HG03469 (cell line): ENCODE data around the gene KIR3DL2.
"Not testable (repeated sequence)": the region's sequence is repeated elsewhere in the genome, so short reads cannot be mapped to it uniquely, and the experiment has no call there.

Experiments
- ATAC-seq: cut with Tn5 transposase; IDR thresholded peaks from one replicate; pipeline ENCODE4 v1.9.1; 2021; ENCODE audit warnings: mild to moderate bottlenecking, moderate library complexity, moderate number of reproducible peaks; ENCODE audit not compliant: unreplicated experiment

KIR3DL2 gene

DNA sequence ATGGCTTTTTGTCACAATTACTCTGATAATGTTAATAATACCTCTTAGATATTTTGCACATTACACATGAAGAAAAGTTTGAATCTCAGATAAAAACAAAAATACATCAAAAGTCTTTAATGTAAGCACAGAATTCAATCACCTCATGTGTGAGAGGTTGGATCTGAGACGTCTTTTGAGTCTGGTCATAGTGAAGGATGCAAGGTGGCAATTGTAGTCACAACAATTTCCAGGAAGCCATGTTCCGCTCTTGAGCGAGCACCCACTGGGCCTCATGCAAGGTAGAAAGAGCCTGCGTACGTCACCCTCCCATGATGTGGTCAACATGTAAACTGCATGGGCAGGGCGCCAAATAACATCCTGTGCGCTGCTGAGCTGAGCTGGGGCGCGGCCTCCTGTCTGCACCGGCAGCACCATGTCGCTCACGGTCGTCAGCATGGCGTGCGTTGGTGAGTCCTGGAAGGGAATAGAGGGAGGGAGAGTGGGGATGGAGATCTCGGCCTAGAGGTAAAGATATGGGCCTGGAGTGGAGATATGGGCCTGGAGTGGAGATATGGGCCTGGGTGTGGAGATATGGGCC lies at the start of gene KIR3DL2:
KIR3DL2 (plus strand) TSS at position 383 of the 580 bp plus-strand sequence; CDS start at position 416, 33 bp downstream.
- ATAC-seq: not testable (repeated sequence)

DNA sequence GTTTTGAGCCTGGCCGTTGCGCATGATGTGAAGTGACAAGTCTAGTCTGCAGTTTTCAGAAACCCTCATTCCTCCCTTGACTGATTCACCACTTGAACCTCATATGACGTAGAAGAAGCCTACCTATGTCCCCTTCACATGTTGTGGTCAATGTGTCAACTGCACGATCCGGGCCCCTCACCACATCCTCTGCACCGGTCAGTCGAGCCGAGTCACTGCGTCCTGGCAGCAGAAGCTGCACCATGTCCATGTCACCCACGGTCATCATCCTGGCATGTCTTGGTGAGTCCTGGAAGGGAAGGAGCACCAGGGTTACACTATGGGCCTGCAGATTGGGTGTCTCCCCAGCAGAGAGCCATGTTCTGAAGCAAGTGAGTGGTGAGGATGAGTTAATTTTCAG lies 46.8 kb upstream of the KIR3DL2 start, which contains the start of gene KIR2DL4:
KIR2DL4 (plus strand) TSS at position 201 of the 400 bp plus-strand sequence; CDS start at position 243, 42 bp downstream.
- ATAC-seq: no peak

DNA sequence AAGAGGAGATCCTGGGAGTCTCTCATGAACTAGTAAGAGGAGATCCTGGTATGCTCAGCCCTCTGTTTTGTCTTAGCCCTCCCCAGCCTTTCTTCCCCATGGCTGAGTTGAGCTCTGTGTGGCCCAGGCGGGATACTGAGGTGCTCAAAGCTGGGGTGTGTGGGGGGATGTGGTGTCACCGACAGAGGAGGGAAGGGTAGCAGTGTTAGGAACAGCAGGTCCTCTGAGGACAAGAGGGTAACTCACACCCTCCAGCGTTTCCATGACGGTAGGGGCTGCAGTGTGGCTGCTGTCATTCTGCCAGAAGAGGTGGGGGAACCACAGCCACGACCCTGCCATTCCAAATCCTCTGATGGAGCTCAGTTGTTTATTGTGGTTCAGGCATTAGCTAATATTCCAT lies 46.1 kb upstream of the KIR3DL2 start:
- ATAC-seq: no peak

DNA sequence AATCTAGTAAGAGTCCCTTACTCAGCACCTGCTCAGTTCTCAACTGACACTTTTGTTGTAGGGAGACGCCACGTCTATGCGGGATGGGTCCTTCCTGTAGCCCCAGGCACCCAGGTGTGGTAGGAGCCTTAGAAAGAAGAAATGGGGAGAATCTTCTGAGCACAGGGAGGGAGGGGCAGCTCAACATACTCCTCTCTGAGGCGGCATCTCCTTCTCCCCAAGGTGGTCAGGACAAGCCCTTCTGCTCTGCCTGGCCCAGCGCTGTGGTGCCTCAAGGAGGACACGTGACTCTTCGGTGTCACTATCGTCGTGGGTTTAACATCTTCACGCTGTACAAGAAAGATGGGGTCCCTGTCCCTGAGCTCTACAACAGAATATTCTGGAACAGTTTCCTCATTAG lies 45.7 kb upstream of the KIR3DL2 start:
- ATAC-seq: no peak

DNA sequence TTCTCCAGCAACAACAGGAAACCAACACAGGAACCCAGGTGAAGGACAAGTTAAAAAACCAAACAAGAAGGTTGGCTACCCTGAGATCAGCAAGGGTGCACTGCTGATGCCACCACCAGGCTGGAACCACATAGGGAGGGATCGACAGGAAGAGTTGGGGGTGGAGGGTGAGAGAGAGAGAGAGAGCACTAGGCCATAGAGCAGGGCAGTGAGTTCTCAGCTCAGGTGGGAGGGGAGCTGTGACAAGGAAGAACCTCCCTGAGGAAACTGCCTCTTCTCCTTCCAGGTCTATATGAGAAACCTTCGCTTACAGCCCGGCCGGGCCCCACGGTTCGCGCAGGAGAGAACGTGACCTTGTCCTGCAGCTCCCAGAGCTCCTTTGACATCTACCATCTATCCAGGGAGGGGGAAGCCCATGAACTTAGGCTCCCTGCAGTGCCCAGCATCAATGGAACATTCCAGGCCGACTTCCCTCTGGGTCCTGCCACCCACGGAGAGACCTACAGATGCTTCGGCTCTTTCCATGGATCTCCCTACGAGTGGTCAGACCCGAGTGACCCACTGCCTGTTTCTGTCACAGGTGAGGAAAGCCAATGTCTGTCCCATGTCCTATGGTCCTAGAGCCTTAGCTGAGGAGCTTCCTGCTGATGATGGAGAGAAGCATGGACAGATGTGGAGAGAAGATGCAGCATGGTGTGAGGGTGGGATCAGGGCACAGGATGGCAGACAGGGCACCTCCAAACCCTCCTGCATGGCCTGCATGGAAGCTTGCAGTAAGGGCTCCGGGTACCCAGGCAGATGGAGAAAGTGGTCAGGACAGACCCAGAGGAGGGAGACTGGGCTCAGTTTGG lies 44.4 kb upstream of the KIR3DL2 start:
- ATAC-seq: no peak

DNA sequence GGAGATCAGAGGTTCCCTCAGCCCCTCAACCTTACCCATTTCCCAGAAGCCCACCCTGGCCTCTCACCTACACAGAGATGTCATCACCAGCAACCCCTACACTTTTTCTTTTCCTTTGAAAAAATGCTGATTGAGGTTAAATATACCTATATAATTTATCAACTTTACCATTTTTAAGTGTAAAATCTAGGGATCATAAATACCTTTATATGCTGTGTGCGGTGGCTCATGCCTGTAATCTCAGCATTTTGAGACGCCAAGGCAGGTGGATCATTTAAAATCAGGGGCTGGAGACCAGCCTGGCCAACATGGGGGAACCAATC lies 43.8 kb upstream of the KIR3DL2 start:
- no peak for ATAC-seq

DNA sequence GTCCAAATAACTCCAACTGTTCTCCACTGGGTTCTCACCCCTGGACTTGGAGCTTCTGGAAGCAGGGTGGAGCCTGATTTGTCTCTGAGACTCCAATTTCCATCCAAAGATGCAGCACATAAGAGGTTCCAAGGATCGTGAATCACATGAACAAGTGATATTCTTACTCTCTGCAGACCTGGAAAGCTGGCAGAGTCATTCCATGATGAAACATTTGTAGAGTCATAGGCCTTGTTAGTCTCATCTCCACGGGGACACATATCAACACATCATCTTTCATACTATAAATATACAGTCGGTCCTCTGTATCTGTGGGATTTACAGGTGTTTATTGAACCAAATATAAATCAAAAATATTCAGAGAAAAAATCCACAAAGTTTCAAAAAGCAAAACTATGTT lies 35.7 kb upstream of the KIR3DL2 start:
- ATAC-seq: not testable (repeated sequence)

DNA sequence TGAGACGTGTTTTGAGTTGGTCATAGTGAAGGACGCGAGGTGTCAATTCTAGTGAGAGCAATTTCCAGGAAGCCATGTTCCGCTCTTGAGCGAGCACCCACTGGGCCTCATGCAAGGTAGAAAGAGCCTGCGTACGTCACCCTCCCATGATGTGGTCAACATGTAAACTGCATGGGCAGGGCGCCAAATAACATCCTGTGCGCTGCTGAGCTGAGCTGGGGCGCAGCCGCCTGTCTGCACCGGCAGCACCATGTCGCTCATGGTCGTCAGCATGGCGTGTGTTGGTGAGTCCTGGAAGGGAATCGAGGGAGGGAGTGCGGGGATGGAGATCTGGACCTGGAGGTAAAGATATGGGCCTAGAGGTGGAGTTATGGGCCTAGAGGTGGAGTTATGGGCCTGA lies 34.0 kb upstream of the KIR3DL2 start, which contains the start of gene KIR3DL1:
KIR3DL1 (plus strand) TSS at position 218 of the 400 bp plus-strand sequence.
- not testable (repeated sequence) for ATAC-seq

DNA sequence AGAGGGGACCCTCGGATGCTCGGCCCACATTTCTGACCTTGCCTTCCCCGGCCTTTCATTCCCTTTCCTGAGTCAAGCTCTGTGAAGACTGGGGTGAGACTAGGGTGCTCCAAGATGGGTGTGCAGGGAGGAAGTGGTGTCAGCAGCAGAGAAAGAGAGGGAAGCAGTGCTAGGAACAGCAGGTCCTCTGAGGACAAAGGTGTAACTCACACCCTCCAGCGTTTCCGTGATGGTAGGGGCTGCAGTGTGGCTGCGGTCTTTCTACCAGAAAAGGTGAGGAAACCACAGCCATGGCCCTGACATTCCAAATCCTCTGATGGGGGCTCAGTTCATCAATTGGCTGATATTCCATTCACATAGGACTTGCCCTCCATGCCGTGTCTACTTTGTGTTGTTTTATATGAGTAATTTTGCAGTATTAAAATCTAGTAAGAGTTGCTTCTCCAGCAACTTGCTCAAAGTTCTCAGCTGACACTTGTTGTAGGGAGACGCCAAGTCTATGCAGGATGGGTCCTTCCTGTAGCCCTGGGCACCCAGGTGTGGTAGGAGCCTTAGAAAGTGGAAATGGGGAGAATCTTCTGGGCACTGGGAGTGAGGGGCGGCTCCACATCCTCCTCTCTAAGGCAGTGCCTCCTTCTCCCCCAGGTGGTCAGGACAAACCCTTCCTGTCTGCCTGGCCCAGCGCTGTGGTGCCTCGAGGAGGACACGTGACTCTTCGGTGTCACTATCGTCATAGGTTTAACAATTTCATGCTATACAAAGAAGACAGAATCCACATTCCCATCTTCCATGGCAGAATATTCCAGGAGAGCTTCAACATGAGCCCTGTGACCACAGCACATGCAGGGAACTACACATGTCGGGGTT lies 32.3 kb upstream of the KIR3DL2 start:
- no peak for ATAC-seq

DNA sequence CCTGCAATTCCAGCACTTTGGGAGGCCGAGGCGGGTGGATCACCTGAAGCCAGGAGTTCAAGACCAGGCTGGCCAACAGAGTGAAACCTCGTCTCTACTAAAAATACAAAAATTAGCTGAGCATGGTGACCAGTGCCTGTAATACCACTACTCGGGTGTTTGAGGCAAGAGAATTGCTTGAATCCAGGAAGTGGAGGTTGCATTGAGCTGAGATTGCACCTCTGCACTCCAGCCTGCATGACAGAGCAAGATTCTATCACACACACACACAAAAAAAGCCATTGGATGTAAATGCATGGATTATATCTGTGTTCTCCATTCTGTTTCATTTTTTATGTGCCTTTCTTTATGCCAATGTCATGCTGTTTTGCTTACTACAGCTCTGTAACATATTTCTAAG lies 25.8 kb upstream of the KIR3DL2 start:
- ATAC-seq: not testable (repeated sequence)

DNA sequence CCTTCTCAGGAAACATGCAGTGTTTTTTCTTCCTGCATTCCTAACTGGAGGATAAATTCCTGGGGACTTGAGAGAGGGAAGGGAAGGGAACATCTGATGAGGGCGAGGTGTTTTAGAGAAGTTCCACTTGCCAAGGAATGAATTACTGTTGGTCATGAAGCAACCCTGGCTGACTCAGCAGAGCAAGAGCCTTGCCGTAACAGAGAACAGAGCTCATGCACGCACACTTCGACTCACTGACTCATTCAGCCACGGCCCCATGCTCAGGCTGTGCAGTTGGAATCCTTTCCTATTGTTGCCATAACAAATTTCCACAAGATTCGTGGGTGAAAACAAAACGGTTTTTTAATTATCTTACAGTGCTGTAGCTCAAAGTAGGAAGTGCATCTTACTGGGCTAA lies 24.9 kb upstream of the KIR3DL2 start:
- not testable (repeated sequence) for ATAC-seq

DNA sequence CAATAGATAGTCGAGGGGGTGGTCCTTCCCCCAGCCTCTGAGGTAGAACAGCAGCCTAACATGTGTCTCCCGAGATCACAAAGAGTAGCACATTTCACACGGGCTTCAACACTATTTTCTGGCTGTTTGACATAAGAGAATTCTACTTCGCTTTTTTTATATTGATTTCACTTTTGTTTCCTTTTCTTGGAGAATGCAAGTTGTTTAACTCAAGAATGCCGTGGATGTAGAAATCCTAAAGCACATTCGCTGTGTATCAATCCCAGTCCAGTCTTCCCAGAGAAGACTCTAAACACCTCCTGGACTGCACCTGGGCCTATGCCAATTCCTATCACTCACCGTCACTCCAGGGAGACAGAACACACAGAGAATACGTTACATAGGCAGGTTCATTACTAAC lies 22.2 kb upstream of the KIR3DL2 start:
- ATAC-seq: not testable (repeated sequence)

DNA sequence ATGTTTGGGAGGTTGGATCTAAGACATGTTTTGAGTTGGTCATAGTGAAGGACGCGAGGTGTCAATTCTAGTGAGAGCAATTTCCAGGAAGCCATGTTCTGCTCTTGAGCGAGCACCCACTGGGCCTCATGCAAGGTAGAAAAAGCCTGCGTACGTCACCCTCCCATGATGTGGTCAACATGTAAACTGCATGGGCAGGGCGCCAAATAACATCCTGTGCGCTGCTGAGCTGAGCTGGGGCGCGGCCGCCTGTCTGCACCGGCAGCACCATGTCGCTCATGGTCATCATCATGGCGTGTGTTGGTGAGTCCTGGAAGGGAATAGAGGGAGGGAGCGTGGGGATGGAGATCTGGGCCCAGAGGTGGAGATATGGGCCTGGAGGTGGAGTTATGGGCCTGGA lies 17.7 kb upstream of the KIR3DL2 start, which contains the start of gene KIR2DS4:
KIR2DS4 (plus strand) TSS at position 181 of the 400 bp plus-strand sequence.
- not testable (repeated sequence) for ATAC-seq

DNA sequence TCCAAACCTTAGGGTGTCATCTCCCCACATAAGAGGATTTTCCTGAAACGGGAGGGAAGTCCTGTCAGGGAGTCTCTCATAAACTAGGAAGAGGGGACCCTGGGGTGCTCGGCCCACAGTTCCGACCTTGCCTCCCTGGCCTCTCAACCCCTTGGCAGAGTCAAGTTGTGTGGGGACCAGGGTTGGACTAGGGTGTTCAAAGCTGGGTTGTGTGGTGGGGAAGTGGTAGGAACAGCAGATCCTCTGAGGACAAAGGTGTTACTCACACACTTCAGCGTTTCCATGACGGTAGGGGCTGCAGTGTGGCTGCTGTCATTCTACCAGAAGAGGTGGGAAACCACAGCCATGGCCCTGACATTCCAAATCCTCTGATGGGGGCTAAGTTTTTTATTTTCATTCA lies 15.1 kb upstream of the KIR3DL2 start:
- ATAC-seq: not testable (repeated sequence)

DNA sequence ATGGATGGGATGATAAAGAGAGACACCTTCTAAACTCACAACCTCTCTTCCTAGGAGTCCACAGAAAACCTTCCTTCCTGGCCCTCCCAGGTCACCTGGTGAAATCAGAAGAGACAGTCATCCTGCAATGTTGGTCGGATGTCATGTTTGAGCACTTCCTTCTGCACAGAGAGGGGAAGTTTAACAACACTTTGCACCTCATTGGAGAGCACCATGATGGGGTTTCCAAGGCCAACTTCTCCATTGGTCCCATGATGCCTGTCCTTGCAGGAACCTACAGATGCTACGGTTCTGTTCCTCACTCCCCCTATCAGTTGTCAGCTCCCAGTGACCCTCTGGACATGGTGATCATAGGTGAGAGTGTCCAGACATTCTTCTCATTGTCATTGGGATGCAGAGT lies 12.7 kb upstream of the KIR3DL2 start:
- not testable (repeated sequence) for ATAC-seq

DNA sequence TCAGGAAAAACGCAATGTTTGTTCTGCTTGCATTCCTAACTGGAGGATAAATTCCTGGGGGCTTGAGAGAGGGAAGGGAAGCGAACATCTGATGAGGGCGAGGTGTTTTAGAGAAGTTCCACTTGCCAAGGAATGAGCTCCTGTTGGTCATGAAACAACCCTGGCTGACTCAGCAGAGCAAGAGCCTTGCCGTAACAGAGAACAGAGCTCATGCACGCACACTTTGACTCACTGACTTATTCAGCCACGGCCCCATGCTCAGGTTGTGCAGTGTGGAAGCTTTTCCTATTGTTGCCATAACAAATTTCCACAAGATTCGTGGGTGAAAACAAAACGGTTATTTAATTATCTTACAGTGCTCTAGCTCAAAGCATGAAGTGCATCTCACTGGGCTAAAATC lies 7.1 kb upstream of the KIR3DL2 start:
- ATAC-seq: not testable (repeated sequence)

DNA sequence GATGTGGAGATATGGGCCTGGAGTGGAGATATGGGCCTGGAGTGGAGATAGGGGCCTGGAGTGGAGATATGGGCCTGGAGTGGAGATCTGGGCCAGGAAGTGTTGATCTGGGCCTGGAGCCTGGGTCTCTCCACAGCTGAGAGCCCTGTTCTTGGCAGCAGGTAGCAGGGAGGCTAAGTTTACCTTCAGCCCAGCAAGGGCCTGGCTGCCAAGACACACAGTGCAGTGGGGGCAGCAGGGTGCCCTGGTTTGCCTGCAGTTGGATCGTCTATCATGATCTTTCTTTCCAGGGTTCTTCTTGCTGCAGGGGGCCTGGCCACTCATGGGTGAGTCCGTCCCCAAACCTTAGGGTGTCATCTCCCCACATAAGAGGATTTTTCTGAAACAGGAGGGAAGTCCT lies 687 bp downstream of the KIR3DL2 start:
- no peak for ATAC-seq

DNA sequence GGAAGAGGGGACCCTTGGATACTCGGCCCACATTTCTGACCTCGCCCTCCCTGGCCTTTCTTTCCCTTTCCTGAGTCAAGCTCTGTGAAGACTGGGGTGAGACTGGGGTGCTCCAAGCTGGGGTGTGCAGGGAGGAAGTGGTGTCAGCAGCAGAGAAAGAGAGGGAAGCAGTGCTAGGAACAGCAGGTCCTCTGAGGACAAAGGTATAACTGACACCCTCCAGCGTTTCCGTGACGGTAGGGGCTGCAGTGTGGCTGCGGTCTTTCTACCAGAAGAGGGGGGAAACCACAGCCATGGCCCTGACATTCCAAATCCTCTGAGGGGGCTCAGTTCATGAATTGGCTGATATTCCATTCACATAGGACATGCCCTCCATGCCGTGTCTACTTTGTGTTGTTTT lies 1.1 kb downstream of the KIR3DL2 start:
- ATAC-seq: no peak

DNA sequence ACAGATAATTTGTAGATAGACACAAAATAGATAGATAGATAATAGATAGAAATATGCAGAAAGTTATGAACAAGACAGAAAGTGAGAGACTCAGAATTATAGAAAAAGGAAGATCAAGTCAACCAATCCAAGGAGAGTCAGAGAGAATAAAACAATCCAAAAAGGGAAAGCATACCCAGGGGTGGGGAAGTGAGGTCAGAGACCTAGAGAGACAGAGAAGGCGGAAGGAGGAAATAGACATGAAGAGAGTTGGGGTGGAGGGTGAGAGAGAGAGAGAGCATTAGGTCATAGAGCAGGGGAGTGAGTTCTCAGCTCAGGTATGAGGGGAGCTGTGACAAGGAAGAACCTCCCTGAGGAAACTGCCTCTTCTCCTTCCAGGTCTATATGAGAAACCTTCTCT lies 5.0 kb downstream of the KIR3DL2 start:
- ATAC-seq: not testable (repeated sequence)

DNA sequence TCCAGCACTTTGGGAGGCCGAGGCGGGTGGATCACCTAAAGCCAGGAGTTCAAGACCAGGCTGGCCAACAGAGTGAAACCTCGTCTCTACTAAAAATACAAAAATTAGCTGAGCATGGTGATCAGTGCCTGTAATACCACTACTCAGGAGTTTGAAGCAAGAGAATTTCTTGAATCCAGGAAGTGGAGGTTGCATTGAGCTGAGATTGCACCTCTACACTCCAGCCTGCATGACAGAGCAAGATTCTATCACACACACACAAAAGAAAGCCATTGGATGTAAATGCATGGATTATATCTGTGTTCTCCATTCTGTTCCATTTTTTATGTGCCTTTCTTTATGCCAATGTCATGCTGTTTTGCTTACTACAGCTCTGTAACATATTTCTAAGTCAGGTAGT lies 8.2 kb downstream of the KIR3DL2 start:
- ATAC-seq: not testable (repeated sequence)

DNA sequence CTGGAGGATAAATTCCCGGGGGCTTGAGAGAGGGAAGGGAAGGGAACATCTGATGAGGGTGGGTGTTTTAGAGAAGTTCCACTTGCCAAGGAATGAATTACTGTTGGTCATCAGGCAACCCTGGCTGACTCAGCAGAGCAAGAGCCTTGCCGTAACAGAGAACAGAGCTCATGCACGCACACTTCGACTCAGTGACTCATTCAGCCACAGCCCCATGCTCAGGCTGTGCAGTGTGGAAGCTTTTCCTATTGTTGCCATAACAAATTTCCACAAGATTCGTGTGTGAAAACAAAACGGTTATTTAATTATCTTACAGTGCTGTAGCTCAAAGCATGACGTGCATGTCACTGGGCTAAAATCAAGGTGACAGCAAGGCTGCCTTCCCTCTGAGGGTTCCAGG lies 9.2 kb downstream of the KIR3DL2 start:
- not testable (repeated sequence) for ATAC-seq
